WI38 (cell line): Measurements from ENCODE around the gene KIF3C.
"Not testable (repeated sequence)": the region's sequence is repeated elsewhere in the genome, so short reads cannot be mapped to it uniquely, and the experiment has no call there.

Source experiments
- H3K4me3 ChIP-seq: 2 replicates; pipeline ENCODE4 v1.5.1; 2011; ENCODE audit warnings: low read depth, mild to moderate bottlenecking, control low read depth, low read length
- TF ChIP-seq, protein P1 (sequence below): IDR thresholded peaks from 2 replicates; pipeline ENCODE4 v1.5.1; 2012; ENCODE audit warnings: low read depth, mild to moderate bottlenecking, control low read depth, low read length

KIF3C gene

DNA sequence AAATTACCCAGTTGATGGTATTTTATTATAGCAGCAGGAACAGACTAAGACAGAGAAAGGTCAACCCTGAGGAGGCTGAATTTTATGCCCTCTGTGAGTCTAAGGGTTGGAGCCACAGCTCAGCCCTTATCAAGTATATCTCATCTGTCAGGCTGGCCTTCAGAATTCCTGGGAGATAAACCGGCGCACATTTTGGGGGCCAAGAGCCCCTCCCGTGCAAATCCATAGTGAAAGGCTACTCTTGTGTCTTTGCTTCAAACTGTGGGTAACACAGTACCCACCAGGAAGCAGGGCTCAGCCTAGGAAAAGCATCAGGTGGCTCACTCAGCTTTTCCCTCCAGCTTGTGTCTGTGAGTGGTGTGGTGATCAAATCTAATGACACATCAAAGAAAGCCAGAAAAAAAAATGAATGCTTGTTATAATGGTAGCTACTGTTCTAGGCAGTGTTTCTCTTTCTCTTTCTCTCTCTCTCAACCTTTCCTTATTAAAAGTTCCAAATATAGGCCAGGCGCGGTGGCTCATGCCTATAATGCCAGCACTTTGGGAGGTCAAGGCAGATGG, 79.0 kb downstream of the KIF3C start:
- H3K4me3 ChIP-seq: no peak overlapping the region
- TF ChIP-seq, protein P1, sequence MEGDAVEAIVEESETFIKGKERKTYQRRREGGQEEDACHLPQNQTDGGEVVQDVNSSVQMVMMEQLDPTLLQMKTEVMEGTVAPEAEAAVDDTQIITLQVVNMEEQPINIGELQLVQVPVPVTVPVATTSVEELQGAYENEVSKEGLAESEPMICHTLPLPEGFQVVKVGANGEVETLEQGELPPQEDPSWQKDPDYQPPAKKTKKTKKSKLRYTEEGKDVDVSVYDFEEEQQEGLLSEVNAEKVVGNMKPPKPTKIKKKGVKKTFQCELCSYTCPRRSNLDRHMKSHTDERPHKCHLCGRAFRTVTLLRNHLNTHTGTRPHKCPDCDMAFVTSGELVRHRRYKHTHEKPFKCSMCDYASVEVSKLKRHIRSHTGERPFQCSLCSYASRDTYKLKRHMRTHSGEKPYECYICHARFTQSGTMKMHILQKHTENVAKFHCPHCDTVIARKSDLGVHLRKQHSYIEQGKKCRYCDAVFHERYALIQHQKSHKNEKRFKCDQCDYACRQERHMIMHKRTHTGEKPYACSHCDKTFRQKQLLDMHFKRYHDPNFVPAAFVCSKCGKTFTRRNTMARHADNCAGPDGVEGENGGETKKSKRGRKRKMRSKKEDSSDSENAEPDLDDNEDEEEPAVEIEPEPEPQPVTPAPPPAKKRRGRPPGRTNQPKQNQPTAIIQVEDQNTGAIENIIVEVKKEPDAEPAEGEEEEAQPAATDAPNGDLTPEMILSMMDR: no peak

DNA sequence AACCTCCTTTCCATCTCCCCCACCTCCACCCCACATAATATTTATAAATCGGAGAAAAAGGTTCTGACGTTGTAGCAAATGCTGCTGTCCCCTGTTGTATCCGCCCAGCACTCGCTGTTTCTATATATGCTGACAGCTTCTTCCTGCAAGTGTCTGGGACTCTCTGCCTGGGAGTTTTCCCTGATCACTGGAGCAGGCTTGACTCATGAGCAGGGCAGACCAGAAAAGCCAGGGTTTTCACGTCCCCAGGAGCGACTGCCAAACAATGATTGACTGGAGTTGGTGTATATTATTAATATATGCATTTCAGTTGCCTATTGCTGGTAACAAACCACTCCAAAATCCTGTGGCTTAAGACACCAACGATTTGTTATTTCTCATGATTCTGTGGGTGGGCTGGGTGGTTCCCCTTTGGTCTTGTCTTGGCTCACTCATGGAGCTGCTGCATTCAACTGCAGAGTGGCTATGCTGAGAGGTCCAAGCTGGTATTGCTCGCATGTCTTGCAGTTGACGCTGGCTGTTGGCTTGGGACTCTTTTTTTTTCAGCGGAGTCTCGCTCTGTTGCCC, 82.8 kb downstream of the KIF3C start:
- TF ChIP-seq, protein P1: no peak
- H3K4me3 ChIP-seq: no peak overlapping the region

DNA sequence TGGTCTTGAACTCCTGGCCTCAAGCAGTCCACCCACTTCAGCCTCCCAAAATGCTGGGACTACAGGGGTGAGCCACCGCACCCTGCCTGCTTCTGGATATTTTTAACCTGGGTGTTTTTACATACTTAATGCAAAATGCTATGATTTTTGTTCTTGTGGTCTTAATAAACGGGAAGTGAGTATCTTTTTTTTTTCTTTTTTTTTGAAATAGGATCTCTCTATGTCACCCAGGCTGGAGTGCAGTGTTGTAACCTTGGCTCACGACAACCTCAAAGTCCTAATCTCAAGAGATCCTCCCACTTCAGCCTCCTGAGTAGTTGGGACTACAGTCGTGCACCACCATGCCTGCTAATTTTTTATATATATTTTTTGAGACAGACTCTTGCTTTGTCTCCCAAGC, 84.8 kb downstream of the KIF3C start:
- TF ChIP-seq, protein P1: no peak
- no peak overlapping the region for H3K4me3 ChIP-seq

DNA sequence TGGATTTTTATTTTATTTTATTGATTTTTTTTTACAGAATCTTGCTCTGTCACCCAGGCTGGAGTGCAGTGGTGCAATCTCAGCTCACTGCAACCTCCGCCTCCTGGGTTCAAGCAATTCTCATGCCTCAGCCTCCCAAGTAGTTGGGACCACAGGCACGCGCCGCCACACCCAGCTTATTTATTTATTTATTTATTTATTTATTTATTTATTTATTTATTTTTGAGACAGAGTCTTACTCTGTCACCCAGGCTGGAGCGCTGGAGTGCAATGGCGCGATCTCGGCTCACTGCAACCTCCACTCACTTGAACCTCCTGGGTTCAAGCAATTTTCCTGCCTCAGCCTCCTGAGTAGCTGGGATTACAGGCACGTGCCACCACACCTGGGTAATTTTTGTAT, 86.0 kb downstream of the KIF3C start:
- H3K4me3 ChIP-seq: not testable (repeated sequence)

DNA sequence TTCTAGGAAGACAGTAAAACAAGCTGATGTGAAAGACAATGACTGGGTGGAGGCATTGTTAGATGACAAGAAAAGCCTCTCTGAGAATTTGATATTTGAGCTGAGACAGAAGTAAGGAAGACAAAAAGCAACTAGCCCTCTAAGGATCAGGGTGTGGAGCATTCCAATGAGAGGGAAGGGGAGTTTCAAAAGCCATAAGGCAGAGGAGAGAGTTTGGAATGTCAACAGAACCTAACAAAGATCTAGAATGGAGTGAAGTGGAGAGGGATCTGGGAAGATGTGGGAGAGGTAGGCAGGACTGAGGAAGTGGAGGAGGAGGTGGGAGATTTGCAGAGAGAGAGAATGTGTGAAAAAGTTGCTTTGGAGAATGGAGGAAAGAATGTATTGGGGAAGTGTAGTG, 86.7 kb downstream of the KIF3C start:
- no peak overlapping the region for H3K4me3 ChIP-seq
- TF ChIP-seq, protein P1: no peak

DNA sequence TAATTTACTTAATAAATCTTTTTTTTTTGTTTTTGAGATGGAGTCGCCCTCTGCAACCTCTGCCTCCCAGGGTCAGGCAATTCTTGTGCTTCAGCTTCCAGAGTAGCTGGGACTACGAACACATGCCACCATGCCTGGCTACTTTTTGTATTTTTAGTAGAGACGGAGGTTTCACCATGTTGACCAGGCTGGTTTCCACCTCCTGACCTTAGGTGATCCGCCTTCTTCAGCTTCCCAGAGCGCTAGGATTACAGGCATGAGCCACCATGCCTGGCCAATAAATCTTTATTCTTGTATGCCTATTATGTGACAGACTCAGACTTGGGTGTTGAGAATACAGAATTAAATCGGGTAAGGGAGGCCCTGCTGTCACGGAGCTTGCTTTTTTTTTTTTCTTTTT, 87.3 kb downstream of the KIF3C start:
- no peak overlapping the region for H3K4me3 ChIP-seq
- TF ChIP-seq, protein P1: no peak

DNA sequence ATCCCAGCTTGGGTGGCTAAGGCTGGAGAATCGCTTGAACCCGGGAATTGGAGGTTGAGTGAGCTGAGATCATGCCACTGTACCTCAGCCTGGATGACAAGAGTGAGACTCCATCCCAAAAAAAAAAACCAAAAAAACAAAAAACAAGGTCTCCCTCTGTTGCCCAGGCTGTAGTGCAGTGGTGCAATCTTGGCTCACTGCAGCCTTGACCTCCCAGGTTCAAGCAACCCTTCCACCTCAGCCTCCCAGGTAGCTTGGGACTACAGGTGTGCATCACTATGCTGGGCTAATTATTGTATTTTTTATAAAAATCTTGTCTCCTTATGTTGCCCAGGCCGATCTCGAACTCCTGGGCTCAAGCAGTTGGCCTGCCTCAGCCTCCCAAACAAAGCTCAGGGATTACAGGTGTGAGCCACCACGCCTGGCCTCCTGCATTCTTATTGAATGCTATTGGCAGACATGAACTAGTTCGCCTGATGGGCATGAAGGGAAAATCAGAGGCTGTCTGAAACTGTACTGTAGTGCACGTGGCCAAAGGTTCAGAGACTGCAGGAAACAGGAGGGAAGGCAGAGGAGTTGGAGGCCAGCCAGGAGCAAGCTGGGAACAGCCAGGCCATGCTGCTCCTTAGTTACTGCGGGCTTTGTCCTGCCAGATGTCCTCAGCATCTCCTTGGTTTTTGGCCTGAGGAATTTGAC, 88.0 kb downstream of the KIF3C start:
- no peak overlapping the region for H3K4me3 ChIP-seq
- TF ChIP-seq, protein P1: no peak
